AG04450 (cell line): ENCODE measurements around the gene UBE2R2. TPM values are rescaled to one million over a fixed set of nuclear protein-coding genes. Genes with fewer than 3 reads are reported as not detected.

Experiments
- CTCF ChIA-PET: fragments of 300-600, 350-600 bp; formaldehyde crosslinking; extraction: SDS; loops from one replicate; lab custom pipeline; 2022; ENCODE audit warnings: antibody characterized with exemption, inconsistent platforms; lab: Charles Lee
- POLR2A ChIA-PET: fragments of 350-600 bp; formaldehyde crosslinking; extraction: SDS; loops from one replicate; lab custom pipeline; 2021; ENCODE audit warnings: antibody characterized with exemption, inconsistent platforms; lab: Yijun Ruan, JAX
- DNase-seq: peaks from one replicate; pipeline ENCODE4 v3.0.0-alpha.2; 2011; ENCODE audit warnings: low read depth, low spot score
- H3K27ac ChIP-seq: one replicate; pipeline ENCODE4 v1.5.1; 2012; ENCODE audit warnings: low read depth, low read length, control low read depth
- H3K27me3 ChIP-seq: one replicate; pipeline ENCODE4 v1.6.0; 2012; ENCODE audit warnings: low read length; ENCODE audit not compliant: control insufficient read depth, insufficient read depth
- H3K4me3 ChIP-seq: 2 replicates; pipeline ENCODE4 v1.5.1; 2011; ENCODE audit warnings: mild to moderate bottlenecking, low read depth, low read length, control low read depth
- H3K9me3 ChIP-seq: 2 replicates; pipeline ENCODE4 v1.5.1; 2012; ENCODE audit warnings: low read length; ENCODE audit not compliant: control insufficient read depth, insufficient read depth
- CTCF ChIP-seq: IDR thresholded peaks from 2 replicates; pipeline ENCODE4 v1.5.1; 2011; ENCODE audit warnings: low read depth, low read length, control low read depth, inconsistent platforms
- polyA plus RNA-seq: library from polyadenylated mRNA; depleted of rRNA; stranded (reverse); fragments of >200 nt; gene quantifications from 2 replicates; pipeline ENCODE4 v1.2.3, GENCODE V29; 2011

The UBE2R2 gene
- polyA plus RNA-seq, 1 experiment = 42.2 TPM

GRCh38 chr9:33908749-33909148 lies 91.8 kb downstream of the UBE2R2 start:
- CTCF ChIA-PET = interaction anchor here (0.5 to 1.2 kb wide), 2 partner anchors 95 to 144 kb away, joined by 4 to 6 read pairs; no protein-coding TSS in a partner anchor
- no peaks in the 10 kb centered on the region for H3K9me3 ChIP-seq
- H3K27me3 ChIP-seq = no peaks in the 10 kb centered on the region
- TF ChIP-seq CTCF = no peak
- H3K4me3 ChIP-seq = no peak overlapping the region
- no peak overlapping the region for H3K27ac ChIP-seq
- POLR2A ChIA-PET = interaction anchor here (0.6 kb wide), 2 partner anchors 22 to 270 kb away, joined by 3 to 6 read pairs; partner anchors contain the start of gene UBAP1
- DNase-seq = no peak

- no peak for DNase-seq
- no peaks in the 10 kb centered on the region for H3K9me3 ChIP-seq
- H3K27me3 ChIP-seq = no peaks in the 10 kb centered on the region
- no peak for TF ChIP-seq CTCF
- ChIA-PET POLR2A (no interaction called here), CTCF (interaction anchor here (0.7 to 1.4 kb wide), 3 partner anchors 100 to 339 kb away, joined by 3 to 5 read pairs (median 3); no protein-coding TSS in a partner anchor)
- H3K27ac ChIP-seq = no peak overlapping the region
- no peak overlapping the region for H3K4me3 ChIP-seq
Observed at GRCh38 chr9:33913541-33913940, 96.6 kb downstream of the UBE2R2 start.

GRCh38 chr9:33914887-33915628 lies 98.1 kb downstream of the UBE2R2 start:
- no peaks in the 10 kb centered on the region for H3K9me3 ChIP-seq
- no peak for TF ChIP-seq CTCF
- ChIA-PET POLR2A (no interaction called here), CTCF (interaction anchor here (0.6 to 1.6 kb wide), 5 partner anchors 9 to 419 kb away, joined by 3 to 5 read pairs (median 3); no protein-coding TSS in a partner anchor)
- no peak overlapping the region for H3K27ac ChIP-seq
- H3K4me3 ChIP-seq = no peak overlapping the region
- H3K27me3 ChIP-seq = no peaks in the 10 kb centered on the region
- no peak for DNase-seq

- Histone ChIP-seq H3K4me3 (no peak overlapping the region), H3K9me3 (no peaks in the 10 kb centered on the region), H3K27ac (no peak overlapping the region), H3K27me3 (no peaks in the 10 kb centered on the region)
- CTCF ChIA-PET = interaction anchor here (1.2 to 1.3 kb wide), 2 partner anchors 106 to 157 kb away, joined by 3 read pairs; no protein-coding TSS in a partner anchor
- TF ChIP-seq CTCF = no peak
- POLR2A ChIA-PET = interaction anchor here (0.5 to 0.6 kb wide), 2 partner anchors 88 to 157 kb away, joined by 5 read pairs; no protein-coding TSS in a partner anchor
- DNase-seq = no peak
Observed at GRCh38 chr9:33917036-33917435, 100.1 kb downstream of the UBE2R2 start.
